Measurements from ENCODE around the gene AHRR. TPM values are rescaled to one million over a fixed set of nuclear protein-coding genes. Genes with fewer than 3 reads are reported as not detected.

The AHRR gene
- total and polyA plus RNA-seq, 12 donors, result 0.07 to 1.2 (median 0.33) TPM; not detected in 2

GRCh38 chr5:436641-436975 lies 115.1 kb downstream of the AHRR start:
- WGBS, 2 donors, result 71 to 72% methylated on average over 5 of the region's 5 CpGs

DNA sequence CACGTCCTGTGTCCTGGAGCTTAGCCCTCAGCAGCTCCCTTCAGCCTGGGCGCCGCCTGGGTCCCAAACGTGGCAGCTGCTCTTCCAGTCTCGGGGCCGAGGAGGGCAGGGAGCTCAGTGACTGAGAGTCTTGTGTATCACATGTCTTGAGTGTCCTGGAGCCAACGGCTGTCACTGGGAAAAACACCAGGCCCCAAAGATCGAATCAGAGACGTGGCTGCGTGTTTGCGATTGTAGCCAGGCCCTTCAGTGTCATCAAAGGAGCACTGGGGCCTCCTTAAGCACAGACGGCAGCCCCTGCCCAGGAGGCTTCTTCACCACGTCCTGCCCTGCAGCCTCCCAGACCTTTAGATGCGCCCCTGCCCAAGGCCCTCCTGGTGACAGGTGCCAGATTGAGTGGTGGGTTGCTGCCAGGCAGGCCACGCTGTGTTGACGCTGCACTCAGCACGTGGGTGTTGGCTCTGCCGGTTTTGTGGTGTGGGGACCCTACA lies 115.8 kb downstream of the AHRR start:
- no peaks in the 10 kb centered on the region for H3K36me3 ChIP-seq
- no peaks in the 10 kb centered on the region for H3K9me3 ChIP-seq
- H3K27ac ChIP-seq, result no peak overlapping the region
- H3K4me1 ChIP-seq, result peaks cover 0 to 20% (median 5%) of the 10 kb centered on the region in 9 donors
- ATAC-seq (peak in 1 of 8 donors; percentile 7), DNase-seq (peak in 1 of 2 donors; percentile 9)
- WGBS, 2 donors, result 35 to 40% methylated on average over 18 of the region's 18 CpGs
- peaks cover 0 to 24% (median 0%) of the 10 kb centered on the region in 7 donors for H3K27me3 ChIP-seq
- H3K4me3 ChIP-seq, result no peak overlapping the region
- intact Hi-C loops (cut with DNase I), result no loop called here
- TF ChIP-seq, protein P1, sequence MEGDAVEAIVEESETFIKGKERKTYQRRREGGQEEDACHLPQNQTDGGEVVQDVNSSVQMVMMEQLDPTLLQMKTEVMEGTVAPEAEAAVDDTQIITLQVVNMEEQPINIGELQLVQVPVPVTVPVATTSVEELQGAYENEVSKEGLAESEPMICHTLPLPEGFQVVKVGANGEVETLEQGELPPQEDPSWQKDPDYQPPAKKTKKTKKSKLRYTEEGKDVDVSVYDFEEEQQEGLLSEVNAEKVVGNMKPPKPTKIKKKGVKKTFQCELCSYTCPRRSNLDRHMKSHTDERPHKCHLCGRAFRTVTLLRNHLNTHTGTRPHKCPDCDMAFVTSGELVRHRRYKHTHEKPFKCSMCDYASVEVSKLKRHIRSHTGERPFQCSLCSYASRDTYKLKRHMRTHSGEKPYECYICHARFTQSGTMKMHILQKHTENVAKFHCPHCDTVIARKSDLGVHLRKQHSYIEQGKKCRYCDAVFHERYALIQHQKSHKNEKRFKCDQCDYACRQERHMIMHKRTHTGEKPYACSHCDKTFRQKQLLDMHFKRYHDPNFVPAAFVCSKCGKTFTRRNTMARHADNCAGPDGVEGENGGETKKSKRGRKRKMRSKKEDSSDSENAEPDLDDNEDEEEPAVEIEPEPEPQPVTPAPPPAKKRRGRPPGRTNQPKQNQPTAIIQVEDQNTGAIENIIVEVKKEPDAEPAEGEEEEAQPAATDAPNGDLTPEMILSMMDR (IDR thresholded peaks at IDR 0.05), result no peak

More at GRCh38 chr5:436641-436975, 115.1 kb downstream of the AHRR start:
- Histone ChIP-seq H3K27me3 (peaks cover 0 to 24% (median 0%) of the 10 kb centered on the region in 7 donors), H3K4me1 (peaks cover 0 to 12% (median 0%) of the 10 kb centered on the region in 9 donors), H3K9me3 (no peaks in the 10 kb centered on the region), H3K27ac (no peak overlapping the region), H3K4me3 (no peak overlapping the region), H3K36me3 (no peaks in the 10 kb centered on the region)
- intact Hi-C loops (cut with DNase I), result no loop called here
- TF ChIP-seq, protein P1 (IDR thresholded peaks at IDR 0.05), result no peak
- ATAC-seq (no peak), DNase-seq (peak in 1 of 2 donors; percentile 2)

- no peak overlapping the region for H3K27ac ChIP-seq
- H3K36me3 ChIP-seq, result no peaks in the 10 kb centered on the region
- H3K9me3 ChIP-seq, result no peaks in the 10 kb centered on the region
- TF ChIP-seq, protein P1 (IDR thresholded peaks at IDR 0.05), result no peak
- 67 to 74% methylated on average over 14 of the region's 14 CpGs for WGBS, 2 donors
- ATAC-seq, result no peak
- DNase-seq, result peak in 1 of 2 donors; percentile 3
- peaks cover 0 to 24% (median 10%) of the 10 kb centered on the region in 9 donors for H3K4me1 ChIP-seq
- H3K27me3 ChIP-seq, result peaks cover 0 to 24% (median 0%) of the 10 kb centered on the region in 7 donors
- intact Hi-C loops (cut with DNase I), result no loop called here
- H3K4me3 ChIP-seq, result no peak overlapping the region
Measured at GRCh38 chr5:438481-438981, 117.0 kb downstream of the AHRR start.

DNA sequence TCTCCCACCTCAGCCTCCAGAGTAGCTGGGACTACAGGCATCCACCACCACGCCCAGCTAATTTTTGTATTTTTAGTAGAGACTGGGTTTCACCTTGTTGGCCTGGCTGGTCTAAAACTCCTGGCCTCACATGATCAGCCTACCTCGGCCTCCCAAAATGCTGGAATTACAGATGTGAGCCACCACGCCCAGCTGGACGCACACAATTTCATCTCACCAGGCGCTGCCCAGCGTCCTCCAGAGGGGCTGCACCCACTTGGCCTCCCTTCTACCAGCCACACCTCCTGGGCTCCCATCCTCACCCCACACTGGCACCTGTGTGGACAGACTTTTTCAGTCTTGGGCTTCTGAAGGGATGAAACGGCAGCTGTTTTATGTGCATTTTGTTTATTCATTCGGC lies 117.7 kb downstream of the AHRR start:
- ATAC-seq (no peak), DNase-seq (peak in 1 of 2 donors; percentile 8)
- H3K27me3 ChIP-seq, result peaks cover 0 to 21% (median 0%) of the 10 kb centered on the region in 7 donors
- H3K9me3 ChIP-seq, result no peaks in the 10 kb centered on the region
- TF ChIP-seq, protein P1 (IDR thresholded peaks at IDR 0.05), result no peak
- no peak overlapping the region for H3K27ac ChIP-seq
- H3K36me3 ChIP-seq, result no peaks in the 10 kb centered on the region
- no peak overlapping the region for H3K4me3 ChIP-seq
- intact Hi-C loops (cut with DNase I), result no loop called here
- peaks cover 3 to 30% (median 16%) of the 10 kb centered on the region in 9 donors for H3K4me1 ChIP-seq
- 89 to 94% methylated on average over 8 of the region's 8 CpGs for WGBS, 2 donors

Measured in heart right ventricle (tissue), 16 donors.